GM23338 (cell line): Measurements from ENCODE around the gene RABL3. TPM values are rescaled to one million over a fixed set of nuclear protein-coding genes. Genes with fewer than 3 reads are reported as not detected.

Experiments
- ATAC-seq: fragments of 200-7000 bp; cut with Tn5 transposase; 3 replicates; pipeline ENCODE4 v1.9.1; 2020
- DNase-seq: peaks from one replicate; pipeline ENCODE4 v3.0.0-alpha.2; 2015; ENCODE audit warnings: low spot score
- H2AFZ ChIP-seq: fragments of 200-600 bp; sonication (generic); 2 replicates; pipeline ENCODE4 v1.8.0; 2016; ENCODE audit warnings: antibody characterized with exemption, mild to moderate bottlenecking, moderate library complexity
- H3F3A ChIP-seq: fragments of 200-600 bp; sonication (generic); replicated peaks from 2 replicates; pipeline ENCODE4 v1.8.0; 2017; ENCODE audit warnings: antibody characterized with exemption, mixed run types, low read depth
- H3K27ac ChIP-seq: fragments of 200-600 bp; sonication (generic); 2 replicates; pipeline ENCODE4 v1.6.1; 2016; ENCODE audit warnings: low read depth
- H3K27me3 ChIP-seq: fragments of 200-600 bp; sonication (generic); 2 replicates; pipeline ENCODE4 v1.8.0; 2016; ENCODE audit warnings: mild to moderate bottlenecking, mixed run types, moderate library complexity; ENCODE audit not compliant: insufficient read depth
- H3K36me3 ChIP-seq: fragments of 200-600 bp; sonication (generic); 2 replicates; pipeline ENCODE4 v1.8.0; 2016; ENCODE audit warnings: mild to moderate bottlenecking; ENCODE audit not compliant: insufficient read depth
- H3K4me1 ChIP-seq: fragments of 200-600 bp; sonication (generic); 2 replicates; pipeline ENCODE4 v1.8.0; 2016; ENCODE audit warnings: mild to moderate bottlenecking, moderate library complexity; ENCODE audit not compliant: insufficient read depth
- H3K4me2 ChIP-seq: fragments of 200-600 bp; sonication (generic); 2 replicates; pipeline ENCODE4 v1.7.1; 2017; ENCODE audit warnings: mixed run types
- H3K4me3 ChIP-seq: fragments of 200-600 bp; sonication (generic); 2 replicates; pipeline ENCODE4 v1.6.1; 2016; ENCODE audit warnings: mixed run types
- H3K79me2 ChIP-seq: fragments of 200-600 bp; sonication (generic); replicated peaks from 2 replicates; pipeline ENCODE4 v1.8.0; 2017; ENCODE audit warnings: mild to moderate bottlenecking; ENCODE audit not compliant: insufficient read depth
- H3K9me2 ChIP-seq: fragments of 200-600 bp; sonication (generic); 2 replicates; pipeline ENCODE4 v1.8.0; 2017; ENCODE audit not compliant: insufficient read depth
- H4K20me1 ChIP-seq: fragments of 200-600 bp; sonication (generic); replicated peaks from 2 replicates; pipeline ENCODE4 v1.8.0; 2017; ENCODE audit warnings: mild to moderate bottlenecking; ENCODE audit not compliant: insufficient read depth
- H3K27ac Mint-ChIP-seq: 2 replicates; pipeline ENCODE4 v1.8.0; 2020; ENCODE audit warnings: inconsistent platforms, mild to moderate bottlenecking, moderate library complexity, mixed read lengths
- H3K27me3 Mint-ChIP-seq: 3 replicates; pipeline ENCODE4 v1.8.0; 2022; ENCODE audit warnings: low read depth, mild to moderate bottlenecking, moderate library complexity, mixed read lengths, inconsistent platforms; ENCODE audit not compliant: insufficient read depth, poor library complexity
- H3K36me3 Mint-ChIP-seq: 3 replicates; pipeline ENCODE4 v1.8.0; 2021; ENCODE audit warnings: low read depth, mild to moderate bottlenecking, inconsistent platforms, moderate library complexity, mixed read lengths
- H3K4me1 Mint-ChIP-seq: 3 replicates; pipeline ENCODE4 v1.8.0; 2020; ENCODE audit warnings: mild to moderate bottlenecking, inconsistent platforms, mixed read lengths
- H3K4me3 Mint-ChIP-seq: 3 replicates; pipeline ENCODE4 v1.8.0; 2021; ENCODE audit warnings: moderate library complexity, mild to moderate bottlenecking, inconsistent platforms, mixed read lengths
- H3K9me3 Mint-ChIP-seq: 3 replicates; pipeline ENCODE4 v1.8.0; 2020; ENCODE audit warnings: moderate library complexity, mild to moderate bottlenecking, inconsistent platforms, mixed read lengths
- CREB1 ChIP-seq: fragments of 250-450 bp; sonication (Bioruptor Pico); IDR thresholded peaks from 2 replicates; pipeline ENCODE4 v1.5.0; 2020; ENCODE audit warnings: low read depth, mild to moderate bottlenecking, moderate library complexity
- EZH2 ChIP-seq: fragments of 200-600 bp; sonication (generic); IDR thresholded peaks from one replicate; pipeline ENCODE4 v1.8.0; 2017; ENCODE audit warnings: antibody characterized with exemption, mild to moderate bottlenecking, low read depth; ENCODE audit not compliant: unreplicated experiment
- EZH2phosphoT487 ChIP-seq: fragments of 200-600 bp; sonication (generic); IDR thresholded peaks from one replicate; pipeline ENCODE4 v1.8.1; 2018; ENCODE audit warnings: antibody characterized with exemption; ENCODE audit not compliant: unreplicated experiment
- JUNB ChIP-seq: IDR thresholded peaks from one replicate; pipeline ENCODE4 v1.6.1; 2016; ENCODE audit warnings: antibody characterized with exemption; ENCODE audit not compliant: unreplicated experiment
- NANOG ChIP-seq: IDR thresholded peaks from 2 replicates; pipeline ENCODE4 v1.6.1; 2016; ENCODE audit warnings: antibody characterized with exemption, borderline replicate concordance
- REST ChIP-seq: IDR thresholded peaks from one replicate; pipeline ENCODE4 v1.6.1; 2018; ENCODE audit warnings: antibody characterized with exemption; ENCODE audit not compliant: unreplicated experiment
- STAT1 ChIP-seq: IDR thresholded peaks from one replicate; pipeline ENCODE4 v1.6.1; 2016; ENCODE audit warnings: antibody characterized with exemption; ENCODE audit not compliant: unreplicated experiment
- ZNF114 ChIP-seq: fragments of 250-450 bp; sonication (Bioruptor Pico); IDR thresholded peaks from 2 replicates; pipeline ENCODE4 v1.5.0; 2020; ENCODE audit warnings: mild to moderate bottlenecking, moderate library complexity
- ZNF331 ChIP-seq: fragments of 250-450 bp; sonication (Bioruptor Pico); IDR thresholded peaks from 2 replicates; pipeline ENCODE4 v1.5.0; 2020; ENCODE audit warnings: low read depth, mild to moderate bottlenecking, moderate library complexity
- polyA plus RNA-seq: library from polyadenylated mRNA; unstranded; fragments of >200 nt; fragmentation: Nextera tagmentation; extraction: Ambion mirVana; gene quantifications from 2 replicates; pipeline ENCODE4 v1.2.1, GENCODE V29; 2016
- total RNA-seq: library from RNA; depleted of rRNA; stranded (reverse); fragments of >200 nt; shearing (Covaris generic); gene quantifications from 2 replicates; pipeline ENCODE4 v1.2.3, GENCODE V29; 2014
- TF ChIP-seq, protein P1 (sequence below): IDR thresholded peaks from 2 replicates; pipeline ENCODE4 v1.6.1; 2016; ENCODE audit warnings: antibody characterized with exemption
- TF ChIP-seq, protein P2 (sequence below): fragments of 250-450 bp; sonication (Bioruptor Pico); IDR thresholded peaks from 2 replicates; pipeline ENCODE4 v1.5.0; 2020; ENCODE audit warnings: mild to moderate bottlenecking, moderate library complexity

RABL3 gene
- total and polyA plus RNA-seq, 2 experiments from 2014 or later = 7.8 to 9.8 TPM

DNA sequence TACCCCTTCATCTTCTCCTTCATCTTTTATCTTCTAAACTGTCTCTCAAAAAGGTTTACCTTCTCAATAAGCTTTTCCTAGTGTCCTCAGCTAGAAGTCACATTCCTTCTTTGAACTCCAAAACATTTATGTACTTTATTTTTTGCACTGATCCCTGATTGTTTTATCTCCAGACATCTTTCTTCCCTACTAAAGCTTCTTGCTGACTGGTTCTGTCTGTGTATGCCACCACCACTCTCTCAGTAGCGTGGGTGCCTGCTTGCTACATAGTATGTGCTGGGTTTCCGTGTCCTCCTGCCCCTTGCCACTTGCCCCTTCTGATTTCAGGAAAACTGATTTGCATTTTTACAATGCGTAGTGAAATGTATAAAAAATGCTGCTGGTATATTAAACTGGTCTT lies 24.3 kb upstream of the RABL3 start (continued):
- TF ChIP-seq EZH2phosphoT487 (no peak), REST (no peak)

DNA sequence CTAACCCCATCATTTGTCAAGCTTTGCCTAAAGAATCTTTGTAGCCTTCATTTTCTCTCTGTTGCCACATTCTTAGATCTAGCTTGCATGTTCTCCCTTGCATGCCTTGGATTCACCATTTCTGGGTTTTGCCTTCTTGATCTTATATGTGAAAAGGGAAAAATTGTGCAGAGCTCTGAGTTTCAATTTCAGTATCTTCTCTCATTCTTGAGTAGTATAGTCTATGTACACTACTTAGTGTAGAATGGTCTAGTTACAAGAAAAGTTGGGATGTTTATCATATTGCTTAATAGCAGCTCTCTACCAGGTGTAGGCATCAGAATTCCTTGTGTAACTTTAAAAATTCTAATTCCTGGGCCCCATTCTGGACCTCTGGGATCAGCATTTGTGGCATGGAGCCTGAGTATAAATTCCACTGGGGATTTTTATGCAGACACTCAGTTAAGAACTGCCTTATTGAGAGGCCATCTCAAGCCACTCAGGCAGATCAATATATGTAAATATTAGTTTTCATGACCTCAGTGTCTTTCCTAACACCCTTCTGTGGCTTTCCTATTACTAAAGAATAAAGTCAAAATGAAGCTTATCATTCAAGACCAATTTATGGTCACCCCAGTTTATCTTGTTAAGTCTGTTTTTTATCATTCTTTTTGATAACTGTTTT lies 23.6 kb upstream of the RABL3 start:
- no peak for ATAC-seq
- Histone ChIP-seq H3K4me2 (no peak overlapping the region), H3K27me3 (no peaks in the 10 kb centered on the region), H3K79me2 (peaks cover 97% of the 10 kb centered on the region), H3K27ac (no peak overlapping the region), H3K4me1 (peaks cover 28% of the 10 kb centered on the region), H3K9me2 (no peaks in the 10 kb centered on the region), H3F3A (no peaks in the 10 kb centered on the region), H3K4me3 (no peak overlapping the region), H2AFZ (no peak overlapping the region), H4K20me1 (peaks cover 14% of the 10 kb centered on the region), H3K36me3 (0 out of 2 replicates have a peak, but pooled peaks cover 5% of the 10 kb centered on the region)
- no peak for DNase-seq
- Mint-ChIP-seq H3K36me3 (peaks cover 3% of the 10 kb centered on the region; the same call in 1 of the 3 replicates), H3K4me3 (no peak overlapping the region), H3K4me1 (peaks cover 81% of the 10 kb centered on the region), H3K27me3 (no peaks in the 10 kb centered on the region), H3K27ac (no peak overlapping the region), H3K9me3 (no peaks in the 10 kb centered on the region)
- no peak for TF ChIP-seq ZNF114
- TF ChIP-seq, protein P1, sequence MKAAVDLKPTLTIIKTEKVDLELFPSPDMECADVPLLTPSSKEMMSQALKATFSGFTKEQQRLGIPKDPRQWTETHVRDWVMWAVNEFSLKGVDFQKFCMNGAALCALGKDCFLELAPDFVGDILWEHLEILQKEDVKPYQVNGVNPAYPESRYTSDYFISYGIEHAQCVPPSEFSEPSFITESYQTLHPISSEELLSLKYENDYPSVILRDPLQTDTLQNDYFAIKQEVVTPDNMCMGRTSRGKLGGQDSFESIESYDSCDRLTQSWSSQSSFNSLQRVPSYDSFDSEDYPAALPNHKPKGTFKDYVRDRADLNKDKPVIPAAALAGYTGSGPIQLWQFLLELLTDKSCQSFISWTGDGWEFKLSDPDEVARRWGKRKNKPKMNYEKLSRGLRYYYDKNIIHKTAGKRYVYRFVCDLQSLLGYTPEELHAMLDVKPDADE = no peak
- TF ChIP-seq JUNB = no peak
- TF ChIP-seq, protein P2, sequence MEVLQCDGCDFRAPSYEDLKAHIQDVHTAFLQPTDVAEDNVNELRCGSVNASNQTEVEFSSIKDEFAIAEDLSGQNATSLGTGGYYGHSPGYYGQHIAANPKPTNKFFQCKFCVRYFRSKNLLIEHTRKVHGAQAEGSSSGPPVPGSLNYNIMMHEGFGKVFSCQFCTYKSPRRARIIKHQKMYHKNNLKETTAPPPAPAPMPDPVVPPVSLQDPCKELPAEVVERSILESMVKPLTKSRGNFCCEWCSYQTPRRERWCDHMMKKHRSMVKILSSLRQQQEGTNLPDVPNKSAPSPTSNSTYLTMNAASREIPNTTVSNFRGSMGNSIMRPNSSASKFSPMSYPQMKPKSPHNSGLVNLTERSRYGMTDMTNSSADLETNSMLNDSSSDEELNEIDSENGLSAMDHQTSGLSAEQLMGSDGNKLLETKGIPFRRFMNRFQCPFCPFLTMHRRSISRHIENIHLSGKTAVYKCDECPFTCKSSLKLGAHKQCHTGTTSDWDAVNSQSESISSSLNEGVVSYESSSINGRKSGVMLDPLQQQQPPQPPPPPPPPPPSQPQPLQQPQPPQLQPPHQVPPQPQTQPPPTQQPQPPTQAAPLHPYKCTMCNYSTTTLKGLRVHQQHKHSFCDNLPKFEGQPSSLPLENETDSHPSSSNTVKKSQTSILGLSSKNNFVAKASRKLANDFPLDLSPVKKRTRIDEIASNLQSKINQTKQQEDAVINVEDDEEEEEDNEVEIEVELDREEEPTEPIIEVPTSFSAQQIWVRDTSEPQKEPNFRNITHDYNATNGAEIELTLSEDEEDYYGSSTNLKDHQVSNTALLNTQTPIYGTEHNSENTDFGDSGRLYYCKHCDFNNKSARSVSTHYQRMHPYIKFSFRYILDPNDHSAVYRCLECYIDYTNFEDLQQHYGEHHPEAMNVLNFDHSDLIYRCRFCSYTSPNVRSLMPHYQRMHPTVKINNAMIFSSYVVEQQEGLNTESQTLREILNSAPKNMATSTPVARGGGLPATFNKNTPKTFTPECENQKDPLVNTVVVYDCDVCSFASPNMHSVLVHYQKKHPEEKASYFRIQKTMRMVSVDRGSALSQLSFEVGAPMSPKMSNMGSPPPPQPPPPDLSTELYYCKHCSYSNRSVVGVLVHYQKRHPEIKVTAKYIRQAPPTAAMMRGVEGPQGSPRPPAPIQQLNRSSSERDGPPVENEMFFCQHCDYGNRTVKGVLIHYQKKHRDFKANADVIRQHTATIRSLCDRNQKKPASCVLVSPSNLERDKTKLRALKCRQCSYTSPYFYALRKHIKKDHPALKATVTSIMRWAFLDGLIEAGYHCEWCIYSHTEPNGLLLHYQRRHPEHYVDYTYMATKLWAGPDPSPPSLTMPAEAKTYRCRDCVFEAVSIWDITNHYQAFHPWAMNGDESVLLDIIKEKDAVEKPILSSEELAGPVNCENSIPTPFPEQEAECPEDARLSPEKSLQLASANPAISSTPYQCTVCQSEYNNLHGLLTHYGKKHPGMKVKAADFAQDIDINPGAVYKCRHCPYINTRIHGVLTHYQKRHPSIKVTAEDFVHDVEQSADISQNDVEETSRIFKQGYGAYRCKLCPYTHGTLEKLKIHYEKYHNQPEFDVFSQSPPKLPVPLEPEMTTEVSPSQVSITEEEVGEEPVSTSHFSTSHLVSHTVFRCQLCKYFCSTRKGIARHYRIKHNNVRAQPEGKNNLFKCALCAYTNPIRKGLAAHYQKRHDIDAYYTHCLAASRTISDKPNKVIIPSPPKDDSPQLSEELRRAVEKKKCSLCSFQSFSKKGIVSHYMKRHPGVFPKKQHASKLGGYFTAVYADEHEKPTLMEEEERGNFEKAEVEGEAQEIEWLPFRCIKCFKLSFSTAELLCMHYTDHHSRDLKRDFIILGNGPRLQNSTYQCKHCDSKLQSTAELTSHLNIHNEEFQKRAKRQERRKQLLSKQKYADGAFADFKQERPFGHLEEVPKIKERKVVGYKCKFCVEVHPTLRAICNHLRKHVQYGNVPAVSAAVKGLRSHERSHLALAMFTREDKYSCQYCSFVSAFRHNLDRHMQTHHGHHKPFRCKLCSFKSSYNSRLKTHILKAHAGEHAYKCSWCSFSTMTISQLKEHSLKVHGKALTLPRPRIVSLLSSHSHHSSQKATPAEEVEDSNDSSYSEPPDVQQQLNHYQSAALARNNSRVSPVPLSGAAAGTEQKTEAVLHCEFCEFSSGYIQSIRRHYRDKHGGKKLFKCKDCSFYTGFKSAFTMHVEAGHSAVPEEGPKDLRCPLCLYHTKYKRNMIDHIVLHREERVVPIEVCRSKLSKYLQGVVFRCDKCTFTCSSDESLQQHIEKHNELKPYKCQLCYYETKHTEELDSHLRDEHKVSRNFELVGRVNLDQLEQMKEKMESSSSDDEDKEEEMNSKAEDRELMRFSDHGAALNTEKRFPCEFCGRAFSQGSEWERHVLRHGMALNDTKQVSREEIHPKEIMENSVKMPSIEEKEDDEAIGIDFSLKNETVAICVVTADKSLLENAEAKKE = no peak
- no peak for TF ChIP-seq ZNF331 (CRISPR knock-in tag)
- TF ChIP-seq CREB1 (CRISPR knock-in tag) = no peak
- no peak for TF ChIP-seq NANOG
- no peak for TF ChIP-seq STAT1
- TF ChIP-seq EZH2 = no peak
- no peak for TF ChIP-seq EZH2phosphoT487
